Panc1 (cell line): ENCODE measurements around the gene EMC9. TPM values are rescaled to one million over a fixed set of nuclear protein-coding genes. Genes with fewer than 3 reads are reported as not detected.

Source experiments
- ATAC-seq: fragments of 200-7000 bp; cut with Tn5 transposase; 2 replicates; pipeline ENCODE4 v1.9.1; 2020; ENCODE audit warnings: mild to moderate bottlenecking, moderate library complexity
- BruUV-seq: library from RNA; stranded (reverse); fragments of 400-500 nt; replicated peaks from 2 replicates; lab custom pipeline; 2021; lab: Mats Ljungman, UMichigan
- CTCF ChIA-PET: fragments of 300-600 bp; sonication (Branson Sonifier 250); formaldehyde crosslinking; loops from one replicate; lab custom pipeline; 2022; ENCODE audit warnings: antibody characterized with exemption; lab: Charles Lee
- POLR2A ChIA-PET: fragments of 300-600 bp; sonication (Branson Sonifier 250); formaldehyde crosslinking; loops from one replicate; lab custom pipeline; 2022; ENCODE audit warnings: antibody characterized with exemption; lab: Charles Lee
- DNase-seq: peaks from one replicate; pipeline ENCODE4 v3.0.0-alpha.2; 2010; ENCODE audit warnings: low read depth, low spot score
- H3K27ac ChIP-seq: 2 replicates; pipeline ENCODE4 v1.5.1; 2011; ENCODE audit warnings: mild to moderate bottlenecking, low read length, inconsistent platforms
- H3K27me3 ChIP-seq: fragments of 200-500 bp; sonication (Bioruptor generic); 2 replicates; pipeline ENCODE4 v1.6.0; 2014; ENCODE audit warnings: low read length, inconsistent platforms; ENCODE audit not compliant: control insufficient read depth, insufficient read depth
- H3K36me3 ChIP-seq: fragments of 200-500 bp; sonication (Bioruptor generic); 2 replicates; pipeline ENCODE4 v1.5.1; 2014; ENCODE audit warnings: inconsistent platforms, mild to moderate bottlenecking, low read length, moderate library complexity; ENCODE audit not compliant: control insufficient read depth, insufficient read depth
- H3K4me1 ChIP-seq: 2 replicates; pipeline ENCODE4 v1.5.1; 2011; ENCODE audit warnings: inconsistent platforms, mild to moderate bottlenecking, low read length, moderate library complexity; ENCODE audit not compliant: control insufficient read depth, insufficient read depth
- H3K4me3 ChIP-seq, 2 experiments: 2 replicates each; pipeline ENCODE4 v1.5.1; 2011 to 2012; ENCODE audit warnings: low read depth in 2 of 2, low read length in 2 of 2, mild to moderate bottlenecking in 2 of 2, inconsistent platforms in 1 of 2, moderate library complexity in 1 of 2
- H3K9me3 ChIP-seq: fragments of 200-500 bp; sonication (Bioruptor generic); 2 replicates; pipeline ENCODE4 v1.5.1; 2014; ENCODE audit warnings: low read depth, mild to moderate bottlenecking, inconsistent platforms, low read length, moderate library complexity; ENCODE audit not compliant: control insufficient read depth, insufficient read depth
- CTCF ChIP-seq: fragments of 450-650 bp; IDR thresholded peaks from 2 replicates; pipeline ENCODE4 v1.5.1; 2017; ENCODE audit warnings: mild to moderate bottlenecking
- POLR2AphosphoS5 ChIP-seq: IDR thresholded peaks from 2 replicates; pipeline ENCODE4 v1.6.1; 2012; ENCODE audit warnings: mild to moderate bottlenecking, low read depth, low read length, moderate library complexity
- REST ChIP-seq, 2 experiments: IDR thresholded peaks; 2 replicates each; pipeline ENCODE4 v1.6.1; 2011 to 2012; ENCODE audit warnings: low read depth in 2 of 2, control low read depth in 1 of 2, low read length in 1 of 2, mild to moderate bottlenecking in 1 of 2, moderate library complexity in 1 of 2; ENCODE audit not compliant: insufficient read depth in 1 of 2
- SIN3A ChIP-seq: IDR thresholded peaks from 2 replicates; pipeline ENCODE4 v1.6.1; 2012; ENCODE audit warnings: low read depth, mild to moderate bottlenecking, low read length, moderate library complexity, borderline replicate concordance; ENCODE audit not compliant: insufficient read depth
- TCF7L2 ChIP-seq: IDR thresholded peaks from 2 replicates; pipeline ENCODE4 v1.6.1; 2011; ENCODE audit warnings: mild to moderate bottlenecking, low read depth, low read length, inconsistent platforms
- in situ Hi-C: cut with HindIII; loops from 2 replicates; pipeline ENCODE4 v1.10.0; 2016; ENCODE audit warnings: low sequenced_read_pairs, low pct_unique_long_range_greater_than_20kb
- intact Hi-C: fragments of 100-400 bp; cut with micrococcal nuclease; formaldehyde crosslinking; loops from one replicate; pipeline ENCODE4 v1.10.0; 2022; ENCODE audit not compliant: unreplicated experiment
- total RNA-seq: library from RNA; stranded (reverse); gene quantifications from one replicate; pipeline ENCODE4 v1.2.1, GENCODE V29; 2021; ENCODE audit not compliant: unreplicated experiment

The EMC9 gene
- total RNA-seq, 1 experiment from 2014 or later = 42.5 TPM

DNA sequence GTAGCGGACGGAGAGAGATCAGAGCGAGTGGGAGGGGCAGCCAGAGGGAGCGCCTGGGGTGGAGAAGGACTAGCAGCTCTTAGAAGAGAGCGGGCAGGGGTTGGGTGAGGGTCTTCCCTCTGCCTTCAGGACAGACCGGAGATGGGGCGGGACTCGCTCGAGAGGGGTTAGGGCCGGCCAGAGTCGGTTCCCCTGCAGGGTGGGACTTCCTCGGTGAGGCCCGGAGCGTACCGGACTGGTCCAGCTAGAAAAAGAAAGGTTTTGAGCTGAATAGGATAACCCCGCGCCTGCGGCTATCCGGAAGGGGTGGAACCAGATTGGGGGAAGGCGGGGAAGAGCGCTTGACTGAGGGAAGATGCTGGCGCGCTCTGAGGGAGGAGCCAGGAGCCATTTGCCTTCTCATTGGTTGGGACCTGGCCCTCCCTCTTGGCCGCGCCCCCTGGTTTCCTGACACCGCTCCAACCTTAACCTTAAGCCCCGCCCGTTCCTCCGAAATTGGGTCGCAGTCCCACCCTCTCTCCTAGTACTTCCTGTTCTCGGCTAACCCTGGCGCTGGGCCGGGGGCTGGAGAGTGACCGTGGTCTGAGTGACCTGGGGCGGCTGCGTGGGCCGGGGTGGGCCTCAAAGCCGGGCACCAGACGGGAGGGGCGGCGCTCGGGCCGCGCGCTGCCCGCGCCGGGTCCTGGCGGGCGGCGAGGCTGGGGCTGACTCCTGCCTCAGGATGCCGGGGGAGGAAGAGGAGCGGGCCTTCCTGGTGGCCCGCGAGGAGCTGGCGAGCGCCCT lies 5.8 kb upstream of the EMC9 start, which contains the start of gene RNF31:
TSS of gene RNF31 (plus strand) at position 521 of the 783 bp plus-strand sequence. CDS start at position 722, 201 bp downstream.
- Histone ChIP-seq H3K9me3 (no peaks in the 10 kb centered on the region), H3K36me3 (peaks cover 3% of the 10 kb centered on the region), H3K4me1 (peaks cover 6% of the 10 kb centered on the region; the same call in 1 of the 2 replicates), H3K4me3 (peak within 1 kb of the TSS; percentile 87 to 96), H3K27me3 (no peaks in the 10 kb centered on the region), H3K27ac (peak within 1 kb of the TSS; percentile 94)
- POLR2A ChIA-PET = interaction anchor here (0.9 to 1.0 kb wide), 2 partner anchors 10 to 33 kb away, joined by 3 to 5 read pairs; partner anchors contain the start of genes DCAF11 and NRL
- CTCF ChIA-PET = interaction anchor here (1.4 kb wide), 1 partner anchor 38 kb away, joined by 3 read pairs; no protein-coding TSS in a partner anchor
- in situ Hi-C loops (no loop called here), intact Hi-C loops (no loop called here)
- DNase-seq = peak; percentile 81
- no peak for TF ChIP-seq CTCF
- TF ChIP-seq TCF7L2 = no peak
- TF ChIP-seq POLR2AphosphoS5 = peak; percentile 50; the same call in 1 of the 2 replicates
- no peak for TF ChIP-seq SIN3A
- BruUV-seq = no TSS peak
- peak; percentile 93 for ATAC-seq

DNA sequence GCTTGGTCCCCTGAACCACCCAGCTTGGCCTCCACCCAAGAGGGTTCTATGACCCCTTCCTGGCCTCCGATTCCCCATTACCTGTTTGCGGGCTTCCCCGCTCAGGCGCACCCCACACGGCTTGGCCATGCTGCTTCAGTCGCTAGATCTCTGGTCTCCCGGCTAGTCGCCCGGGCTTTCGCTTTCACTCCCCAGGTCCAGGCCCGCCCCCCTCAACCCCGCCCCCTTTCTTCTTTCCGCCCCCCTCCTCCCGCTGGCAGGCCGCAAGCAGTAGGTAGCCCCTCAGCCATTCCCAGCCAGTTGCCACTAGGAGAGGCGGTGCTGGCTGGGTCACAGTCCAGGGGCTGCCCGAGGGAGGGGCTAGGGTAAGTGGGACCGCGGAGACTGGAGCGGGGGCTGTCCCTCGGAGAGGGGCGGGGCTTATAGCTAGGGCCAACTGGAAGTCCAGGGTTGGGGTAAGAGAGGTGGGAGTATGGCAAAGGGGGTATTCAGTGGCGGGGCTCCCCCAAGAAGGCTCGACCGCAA lies 5.1 kb upstream of the EMC9 start, which contains the start of gene PSME2:
TSS of gene PSME2 (minus strand) at position 158 of the 525 bp plus-strand sequence. CDS start at position 129, 29 bp downstream.
- intact Hi-C loops (no loop called here), in situ Hi-C loops (no loop called here)
- no peak for TF ChIP-seq POLR2AphosphoS5
- no peak for TF ChIP-seq REST (IDR thresholded peaks at IDR 0.05; ENCODE audit: insufficient read depth in 1 of 2, low read depth in 2 of 2, low read length in 1 of 2)
- ATAC-seq (peak; percentile 88), DNase-seq (peak; percentile 38)
- ChIA-PET POLR2A (interaction anchor here (0.9 to 1.0 kb wide), 2 partner anchors 9 to 32 kb away, joined by 3 to 5 read pairs; partner anchors contain the start of genes DCAF11 and NRL), CTCF (interaction anchor here (1.4 kb wide), 1 partner anchor 38 kb away, joined by 3 read pairs; no protein-coding TSS in a partner anchor)
- H3K4me3 ChIP-seq = peak within 1 kb of the TSS; percentile 87 to 96
- H3K36me3 ChIP-seq = peaks cover 3% of the 10 kb centered on the region
- BruUV-seq = no TSS peak
- peak within 1 kb of the TSS; percentile 94 for H3K27ac ChIP-seq
- peaks cover 6% of the 10 kb centered on the region; the same call in 1 of the 2 replicates for H3K4me1 ChIP-seq
- no peaks in the 10 kb centered on the region for H3K27me3 ChIP-seq
- H3K9me3 ChIP-seq = no peaks in the 10 kb centered on the region
